Activated CD8-positive, alpha-beta memory T cell treated with anti-CD3 and anti-CD28 coated beads, Interleukin-2, amount 50 U/mL, for 1 hour (primary cell): ENCODE data around the gene ENTREP1.

Experiments used
- DNase-seq: peaks from one replicate; pipeline ENCODE4 v3.0.0-alpha.2; 2020; ENCODE audit errors: extremely low read depth

ENTREP1 gene

DNA sequence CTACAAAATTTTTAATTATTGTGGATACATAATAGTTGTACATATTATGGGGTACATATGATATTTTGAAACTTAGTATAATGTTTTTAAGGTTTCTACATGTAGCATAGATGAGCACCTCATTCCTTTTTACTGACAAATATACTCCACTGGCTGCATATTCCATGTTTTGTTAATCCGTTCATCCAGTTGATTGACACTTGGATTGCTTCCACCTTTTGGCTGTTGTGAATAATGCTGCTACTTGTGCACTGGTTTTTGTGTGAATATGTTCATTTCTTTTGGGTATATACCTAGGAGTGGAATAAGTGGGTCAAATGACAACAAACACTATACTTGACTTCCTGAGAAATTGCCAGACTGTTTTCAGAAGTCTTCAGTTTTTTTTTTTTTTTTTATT is 2.8 kb upstream of the ENTREP1 start:
- no peak for DNase-seq

DNA sequence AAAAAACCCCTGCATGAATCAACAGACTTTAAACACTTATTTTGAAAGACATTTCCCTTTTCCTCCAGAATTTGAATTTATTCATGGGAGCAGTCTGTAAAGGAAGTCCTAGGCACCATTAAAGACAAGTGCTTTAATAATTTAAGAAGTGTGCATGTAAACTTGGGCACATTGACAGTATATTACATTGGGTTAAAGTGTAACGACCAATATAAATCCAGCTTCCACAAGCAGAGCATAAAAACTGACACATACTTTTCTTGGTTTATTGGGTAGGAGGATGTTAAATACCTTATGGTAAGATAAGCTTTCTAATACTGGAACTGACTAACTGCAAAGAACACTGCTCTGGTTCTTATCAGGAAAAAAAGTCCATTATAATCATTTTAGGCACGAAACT is 1.2 kb upstream of the ENTREP1 start:
- no peak for DNase-seq

DNA sequence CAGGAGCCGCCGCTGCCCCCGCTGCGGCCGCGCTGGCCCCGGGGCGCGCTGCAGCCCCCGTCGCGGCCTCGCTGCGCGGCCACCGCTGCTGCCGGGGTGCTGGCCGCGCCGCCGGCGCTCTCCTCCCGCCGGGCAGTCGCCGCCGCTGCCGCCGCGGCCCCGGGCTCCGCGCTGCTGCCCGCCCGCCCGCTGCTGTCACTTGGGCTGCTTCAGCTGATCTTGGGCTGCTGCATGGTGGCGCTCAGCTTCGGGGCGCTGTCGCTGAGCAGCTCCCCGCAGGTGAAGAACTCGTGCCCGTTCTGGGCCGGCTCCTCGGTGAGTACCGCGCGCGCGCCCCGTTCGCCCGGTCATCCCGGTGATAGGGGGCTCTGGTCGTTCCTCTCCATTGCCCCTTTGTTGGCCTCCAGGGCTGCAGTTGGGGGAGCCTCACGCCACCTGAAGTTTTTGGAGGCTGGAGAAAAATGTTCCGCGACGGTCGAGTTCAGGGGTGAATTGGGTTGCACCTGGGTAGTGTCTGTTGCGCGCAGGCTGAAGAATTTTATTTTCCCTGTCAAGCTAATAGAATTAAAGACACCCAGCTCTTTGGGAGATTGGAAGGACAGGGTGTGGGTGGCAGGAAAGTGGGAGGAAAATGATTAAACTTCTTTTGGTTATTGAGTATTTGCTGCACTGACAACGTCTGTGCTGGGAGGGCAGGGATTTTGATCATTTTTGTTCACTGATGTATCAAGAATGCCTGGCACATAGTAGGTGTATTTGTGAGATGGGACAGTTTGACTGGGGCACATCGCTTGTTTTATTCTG is 596 bp downstream of the ENTREP1 start:
- DNase-seq = no peak

DNA sequence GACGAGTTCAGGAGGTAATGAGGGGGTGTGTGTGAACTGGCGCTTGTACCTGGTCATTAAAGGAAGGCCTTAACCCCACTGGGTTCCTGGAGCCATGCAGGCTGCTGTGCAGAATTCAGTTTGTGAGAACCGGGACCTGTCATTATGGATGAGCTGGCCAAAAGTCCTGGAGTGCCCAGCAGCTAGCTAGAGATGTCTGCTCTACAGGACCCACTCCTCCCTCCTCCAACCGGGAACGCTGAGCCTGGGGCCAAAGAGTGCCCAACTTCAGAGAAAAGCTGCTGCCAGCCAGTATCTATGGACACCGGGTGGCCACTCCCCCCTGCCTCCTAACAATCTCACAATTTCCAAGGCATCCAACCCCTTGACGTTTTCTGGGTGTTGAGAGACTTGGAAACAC is 1.2 kb downstream of the ENTREP1 start:
- no peak for DNase-seq

DNA sequence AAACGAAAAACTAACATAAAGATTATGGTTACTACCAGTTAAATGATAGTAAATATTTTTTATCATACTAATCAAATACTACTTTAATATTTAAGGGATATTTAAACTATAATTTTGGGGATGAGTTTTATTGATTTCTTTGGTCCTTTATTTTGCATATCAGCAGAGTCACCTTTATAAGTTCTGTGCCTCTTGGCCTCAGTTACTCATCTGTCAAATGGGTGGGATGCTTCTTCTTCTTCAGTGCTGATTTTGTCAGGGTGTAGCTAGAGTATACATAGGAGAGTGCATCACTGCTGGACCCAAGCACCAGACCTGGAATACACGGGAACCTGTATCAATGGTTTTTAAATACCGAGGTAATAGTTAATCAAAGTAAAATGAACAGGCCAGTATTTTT is 5.6 kb downstream of the ENTREP1 start:
- no peak for DNase-seq

DNA sequence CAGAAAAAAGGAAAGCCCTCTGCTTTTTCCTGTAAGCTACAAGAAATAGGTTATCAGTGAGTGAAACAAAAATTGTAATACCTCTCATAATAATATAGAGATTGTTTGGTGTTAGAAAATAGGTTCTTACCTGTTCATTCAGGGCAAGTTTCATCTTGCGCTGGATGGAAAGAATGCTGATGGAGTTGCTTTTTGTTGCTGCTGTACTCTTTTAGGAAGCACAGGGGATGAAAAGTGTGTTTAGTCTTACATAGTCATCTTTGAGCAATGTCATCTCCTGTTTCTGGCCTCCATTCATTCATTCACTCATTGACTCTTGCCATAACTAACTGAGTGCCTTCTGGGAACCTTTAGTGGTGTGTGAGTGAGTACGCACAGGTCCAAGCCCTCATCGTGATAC is 6.4 kb downstream of the ENTREP1 start:
- no peak for DNase-seq

DNA sequence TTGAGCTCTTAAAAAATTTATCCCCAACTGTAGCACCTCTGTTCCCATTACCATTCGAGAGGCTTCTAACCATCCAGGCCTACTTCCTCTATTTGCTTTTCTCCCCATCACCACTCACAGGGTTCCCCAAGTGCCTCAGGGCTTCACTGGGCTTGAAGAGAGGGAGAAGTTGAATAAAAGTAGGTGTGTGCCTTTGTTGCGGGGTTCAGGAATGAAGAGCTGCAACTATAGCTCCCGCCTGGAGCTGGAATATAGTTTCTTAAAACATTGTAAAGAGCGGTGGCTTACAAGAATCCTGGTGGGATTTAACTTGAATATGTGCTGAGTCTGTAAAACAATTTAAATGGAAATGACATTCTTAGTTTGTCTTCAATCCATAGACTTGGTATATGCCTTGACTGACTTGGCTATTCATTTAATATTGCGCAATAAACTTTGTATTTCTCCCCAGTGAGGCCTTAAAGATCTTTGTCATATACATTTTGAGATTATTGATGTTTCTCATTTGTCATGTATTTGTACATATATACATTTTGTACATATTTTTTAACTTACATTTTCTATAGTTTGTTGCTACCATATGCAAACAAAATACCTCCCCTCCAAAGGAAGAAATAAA is 7.2 kb downstream of the ENTREP1 start:
- no peak for DNase-seq

DNA sequence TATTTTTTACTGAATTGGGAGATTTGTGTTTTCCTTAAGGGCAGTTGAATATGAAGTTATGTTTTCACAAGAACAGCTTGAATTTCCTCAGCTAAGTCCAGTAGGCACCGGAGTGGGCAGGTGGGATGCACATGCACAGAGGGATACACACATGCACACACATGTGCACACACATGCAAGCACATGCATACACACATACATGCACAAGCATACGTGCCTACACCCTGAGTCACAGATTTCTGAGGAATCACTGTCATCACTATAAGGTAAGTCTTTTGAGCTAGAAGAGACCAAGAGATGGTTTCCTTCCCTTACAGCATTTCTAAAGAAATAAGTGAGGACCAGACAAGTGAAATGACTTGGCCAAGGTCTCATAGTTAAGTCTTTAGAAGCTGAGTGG is 8.7 kb downstream of the ENTREP1 start:
- no peak for DNase-seq

DNA sequence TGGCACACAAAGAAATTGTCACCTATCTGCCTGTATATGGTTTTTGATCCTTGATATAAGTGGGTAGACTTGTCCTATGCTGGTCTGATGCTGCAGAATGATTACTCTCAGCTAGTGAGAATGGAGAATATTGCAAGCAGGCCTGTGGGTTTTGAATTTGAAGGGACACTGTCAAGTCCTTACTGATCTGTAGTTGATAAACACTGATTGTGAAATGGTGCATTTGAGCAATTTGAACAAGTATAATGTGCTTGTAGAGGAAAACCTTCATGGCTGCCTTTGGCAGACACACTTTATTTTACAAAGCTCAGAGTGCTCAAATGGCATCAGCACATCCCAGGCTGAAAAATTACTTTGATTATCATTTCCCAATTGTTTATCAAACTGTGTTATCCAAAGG is 9.3 kb downstream of the ENTREP1 start:
- no peak for DNase-seq

DNA sequence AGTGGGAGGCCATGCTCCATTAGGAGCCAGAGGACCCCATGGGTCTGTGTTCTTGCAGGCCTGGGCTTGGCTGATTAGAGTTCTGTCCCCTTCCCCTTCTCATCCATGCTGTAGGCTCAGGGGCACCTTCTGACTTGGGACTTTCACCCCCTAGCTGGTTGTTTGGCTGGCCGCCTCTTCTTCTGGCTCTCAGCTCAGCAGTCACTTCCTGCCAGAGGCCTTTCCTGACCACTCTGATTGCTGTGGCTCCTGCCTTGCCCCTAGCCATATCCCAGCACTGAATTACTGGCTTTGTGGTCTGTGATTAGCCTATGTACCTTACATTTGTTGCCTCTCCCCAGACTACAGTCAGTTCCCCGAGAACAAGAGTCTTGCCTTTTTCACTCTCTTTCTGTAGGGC is 14.6 kb downstream of the ENTREP1 start:
- no peak for DNase-seq

DNA sequence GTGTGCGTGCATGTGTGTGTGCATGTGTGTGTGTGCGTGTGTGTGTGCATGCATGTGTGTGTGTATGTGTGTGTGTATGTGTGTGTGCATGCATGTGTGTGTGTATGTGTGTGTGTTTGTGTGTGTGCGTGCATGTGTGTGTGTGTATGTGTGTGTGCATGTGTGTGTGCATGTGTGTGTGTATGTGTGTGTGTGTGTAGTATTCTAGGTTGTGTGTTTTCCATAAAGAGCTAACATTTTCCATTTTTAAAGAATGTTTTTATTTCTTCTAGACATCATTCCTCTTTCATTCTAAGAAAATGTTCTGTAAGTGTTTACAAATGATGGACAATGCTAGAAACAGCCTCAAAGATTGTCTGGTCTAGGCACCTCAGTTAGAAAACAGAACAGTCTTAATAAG is 15.6 kb downstream of the ENTREP1 start:
- no peak for DNase-seq

DNA sequence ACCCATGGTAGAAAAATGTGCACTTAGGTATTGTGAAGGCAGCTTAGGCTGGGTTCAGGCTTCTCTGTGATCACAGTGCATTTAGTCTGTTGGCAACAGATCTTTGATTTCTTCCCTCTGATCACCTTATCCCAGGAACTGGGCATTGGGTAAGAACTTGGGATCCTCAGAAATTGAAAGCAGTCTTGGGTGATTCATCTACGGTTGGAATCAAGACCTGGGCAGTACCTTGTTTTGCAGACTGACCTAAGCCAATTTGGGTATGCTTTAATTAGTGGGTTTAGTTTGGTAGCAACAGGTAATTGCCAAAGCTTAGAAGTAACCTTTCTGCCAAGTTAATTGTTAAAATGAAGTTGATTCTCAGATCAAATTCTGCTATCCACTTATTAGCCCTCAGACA is 17.8 kb downstream of the ENTREP1 start:
- DNase-seq = no peak

DNA sequence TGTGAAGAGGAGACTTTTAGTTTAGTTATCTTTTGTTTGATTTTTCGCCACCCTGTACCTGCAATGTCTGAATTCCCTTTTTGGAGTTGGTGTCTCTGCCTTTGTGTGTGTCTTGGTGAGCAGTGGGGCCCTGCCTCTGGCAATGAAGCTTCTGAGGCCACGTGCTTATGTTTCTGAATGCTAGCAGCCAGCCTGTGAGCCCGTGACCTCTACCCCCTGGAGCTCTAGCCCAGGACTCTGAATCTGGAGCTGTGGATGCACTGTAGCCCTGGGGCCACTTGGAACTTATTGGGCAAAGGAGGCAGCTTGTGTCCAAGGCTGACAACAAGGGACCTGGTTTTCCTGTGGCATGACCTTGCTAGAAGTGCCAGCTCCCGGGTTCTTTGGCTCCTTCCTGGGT is 19.4 kb downstream of the ENTREP1 start:
- DNase-seq = no peak

DNA sequence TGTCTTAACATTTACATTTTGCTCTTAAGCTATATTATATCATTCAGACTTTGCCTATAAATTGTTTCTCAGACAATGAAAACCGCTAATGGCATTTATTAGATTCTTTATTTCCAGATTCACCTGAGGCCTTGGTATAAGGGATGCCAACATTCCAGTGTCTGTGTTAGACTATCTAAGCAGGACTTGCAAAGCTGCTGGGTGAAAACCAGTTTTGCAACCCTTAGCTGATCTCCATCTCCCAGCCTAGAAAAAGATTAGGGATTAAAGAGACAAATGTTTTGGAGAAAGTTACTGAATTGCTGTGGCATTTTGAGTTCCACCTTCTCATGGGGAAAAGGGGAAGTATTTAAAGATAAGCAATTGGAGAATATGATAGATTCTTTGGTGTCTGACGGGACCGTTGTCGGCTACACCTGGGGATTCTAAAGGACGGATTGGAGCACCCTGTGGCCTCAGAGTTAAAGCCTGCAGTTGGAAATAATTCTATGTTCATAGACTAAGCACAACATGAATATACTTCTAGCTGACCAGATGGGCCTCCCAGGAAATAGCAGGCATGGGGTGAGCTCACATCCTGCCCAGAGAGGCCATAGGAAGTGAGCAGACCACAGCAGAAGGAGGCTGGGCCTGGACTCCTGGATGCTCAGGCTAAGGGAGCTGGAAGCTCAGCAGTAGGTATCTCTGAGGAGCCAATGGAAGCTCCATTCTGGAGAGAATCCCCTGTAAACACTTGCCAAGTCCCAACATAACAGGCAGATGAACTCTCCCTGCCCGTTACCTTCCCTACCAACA is 21.8 kb downstream of the ENTREP1 start:
- DNase-seq = no peak

DNA sequence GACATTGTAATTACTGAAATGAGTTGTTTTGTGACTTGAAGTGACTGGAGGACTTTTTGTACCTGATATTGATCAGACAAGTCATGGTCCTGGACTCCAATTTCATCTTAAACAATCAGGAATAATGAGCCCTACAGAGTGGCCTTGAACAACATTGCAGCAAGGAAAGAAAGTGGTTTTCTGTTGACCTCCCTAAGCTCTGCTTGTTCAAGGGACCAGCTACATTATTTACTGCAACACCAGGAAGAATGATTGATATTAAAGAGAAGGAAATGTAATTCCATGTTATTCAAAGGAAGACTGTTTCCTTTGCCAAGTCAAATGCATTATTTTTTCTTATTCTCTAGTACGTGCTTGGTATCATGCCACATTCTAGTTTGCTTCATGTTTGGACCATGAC is 22.6 kb downstream of the ENTREP1 start:
- no peak for DNase-seq

DNA sequence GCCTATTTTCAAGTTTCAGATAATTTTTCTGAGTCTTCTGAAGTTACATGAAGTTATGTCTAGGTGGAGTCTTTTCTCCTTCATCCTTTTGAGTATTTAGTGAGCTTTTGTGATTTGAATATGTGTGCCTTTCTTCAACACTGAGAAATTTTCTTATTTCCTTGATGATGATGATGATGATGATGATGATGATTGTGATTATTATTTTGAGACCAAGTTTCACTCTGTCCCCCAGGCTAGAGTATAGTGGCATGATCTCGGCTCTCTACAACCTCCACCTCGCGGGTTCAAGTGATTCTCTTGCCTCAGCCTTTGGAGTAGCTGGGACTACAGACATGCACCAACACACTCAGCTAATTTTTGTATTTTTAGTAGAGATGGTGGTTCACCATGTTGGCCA is 26.2 kb downstream of the ENTREP1 start:
- DNase-seq = no peak

DNA sequence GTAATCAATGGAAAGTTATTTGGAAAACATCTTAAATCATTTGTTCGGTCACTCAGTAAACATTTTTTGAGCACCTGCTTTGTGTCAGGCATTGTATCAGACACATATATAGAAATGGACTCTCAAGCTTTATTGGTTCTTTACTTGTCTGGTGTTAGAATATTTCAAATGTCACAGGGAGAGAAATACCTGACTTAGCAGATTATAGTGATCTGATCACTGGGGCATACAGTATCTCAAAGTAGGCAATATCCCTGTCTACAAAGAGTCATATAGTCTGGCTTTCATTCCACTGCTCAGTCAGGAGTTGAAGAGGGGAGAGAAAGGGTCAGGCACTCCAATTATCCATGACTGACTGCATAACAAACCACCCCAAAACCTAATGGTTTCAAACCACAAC is 30.2 kb downstream of the ENTREP1 start:
- DNase-seq = no peak

DNA sequence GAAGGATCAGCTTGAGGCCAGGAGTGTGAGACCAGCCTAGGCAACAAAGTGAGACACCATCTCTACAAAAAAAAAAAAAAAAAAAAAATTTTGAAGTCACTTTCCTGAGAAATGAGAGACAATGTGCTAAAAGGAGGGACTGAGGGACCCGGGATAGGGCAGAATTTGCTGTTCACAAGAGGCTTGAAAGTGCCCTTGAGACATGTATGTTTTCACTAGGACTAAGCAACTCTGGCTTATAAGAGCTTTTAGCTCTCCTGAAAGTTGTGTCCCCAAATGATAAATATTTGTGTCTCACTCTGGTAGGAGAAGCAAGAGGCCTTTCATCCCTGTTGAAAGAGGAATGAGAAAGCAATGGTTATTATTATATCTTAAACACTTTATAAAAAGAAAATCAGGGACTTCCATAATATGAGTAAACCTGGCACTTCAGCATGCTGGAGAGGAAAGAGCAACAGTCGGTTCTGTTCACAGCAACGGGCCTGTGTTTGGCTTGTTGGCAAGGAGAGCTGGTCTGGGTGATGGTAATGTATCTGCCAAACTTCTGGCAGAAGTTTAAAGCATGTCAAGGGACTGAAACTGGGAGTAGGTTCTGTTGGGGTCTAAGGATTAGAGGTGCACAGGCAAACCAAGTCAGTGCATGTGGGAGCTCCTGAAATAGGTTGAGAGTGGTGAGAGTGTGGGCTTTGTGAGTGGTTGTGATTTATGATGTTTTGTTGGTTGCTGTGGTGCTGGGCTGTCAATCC is 32.2 kb downstream of the ENTREP1 start:
- no peak for DNase-seq

DNA sequence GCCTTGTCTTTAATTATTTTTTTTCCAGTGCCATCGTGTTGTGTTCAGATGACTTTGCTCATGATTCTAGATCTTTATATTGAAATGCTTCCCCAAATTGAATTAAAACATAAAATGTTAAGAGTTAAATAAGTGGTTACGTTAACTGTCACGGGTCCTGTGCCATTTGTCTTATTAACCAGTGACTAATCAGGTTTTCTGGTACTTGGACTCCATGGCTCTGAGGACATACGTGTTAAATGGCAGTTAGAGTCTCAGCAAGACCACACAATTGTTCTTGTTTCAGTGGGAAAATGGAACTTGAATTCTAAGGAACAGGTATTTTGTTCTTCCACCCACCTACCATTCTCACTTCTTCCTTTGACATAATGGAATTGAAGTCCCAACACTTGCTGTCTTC is 32.8 kb downstream of the ENTREP1 start:
- DNase-seq = no peak

DNA sequence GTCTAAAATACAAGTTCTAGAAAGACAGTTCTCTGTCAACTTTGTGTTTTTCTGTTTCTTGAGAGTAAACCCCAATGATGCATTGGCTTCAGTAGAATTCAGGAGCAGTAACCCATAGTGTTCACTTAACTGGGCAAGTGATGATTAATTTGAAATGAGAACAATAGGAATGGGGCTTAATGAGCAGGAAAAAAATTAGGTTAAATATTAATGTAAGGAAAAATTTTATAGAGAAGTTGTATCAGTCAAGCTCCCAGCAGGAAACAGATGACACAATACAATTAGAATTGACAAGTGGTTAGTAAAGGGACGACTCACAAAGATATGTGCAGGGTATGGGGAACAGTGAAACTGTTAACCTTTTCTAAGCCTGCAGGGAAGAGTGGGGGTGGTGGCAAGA is 38.2 kb downstream of the ENTREP1 start:
- no peak for DNase-seq

DNA sequence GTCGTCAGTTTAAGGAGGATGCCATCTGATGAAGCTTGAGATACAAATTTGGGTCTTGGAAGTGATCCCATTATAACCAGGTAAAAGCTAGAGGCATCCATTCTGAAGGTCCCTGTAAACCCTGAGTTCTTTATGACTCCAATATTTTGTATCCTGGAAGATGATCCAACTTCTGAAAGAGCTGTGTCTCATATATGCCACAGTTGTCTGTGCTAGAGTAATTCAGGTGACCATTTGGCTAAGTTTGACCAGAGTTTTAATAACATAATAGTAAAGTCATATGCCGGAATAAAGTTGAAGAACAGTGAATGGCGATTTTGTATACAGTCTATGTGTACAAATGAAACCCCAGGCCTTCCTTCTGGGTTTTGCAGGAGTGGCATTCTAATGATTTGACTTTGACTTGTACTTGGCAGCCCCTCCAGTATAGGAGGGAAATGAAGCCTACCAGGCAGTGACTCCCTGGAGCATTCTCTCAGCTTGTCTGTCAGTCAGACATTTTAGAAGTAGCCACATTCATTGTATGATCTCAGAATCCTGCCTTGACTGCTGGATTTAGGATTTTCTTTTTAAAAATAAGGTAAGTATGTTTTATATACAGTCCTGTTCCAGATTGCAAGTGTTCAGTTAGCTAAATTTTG is 39.6 kb downstream of the ENTREP1 start:
- DNase-seq = no peak

DNA sequence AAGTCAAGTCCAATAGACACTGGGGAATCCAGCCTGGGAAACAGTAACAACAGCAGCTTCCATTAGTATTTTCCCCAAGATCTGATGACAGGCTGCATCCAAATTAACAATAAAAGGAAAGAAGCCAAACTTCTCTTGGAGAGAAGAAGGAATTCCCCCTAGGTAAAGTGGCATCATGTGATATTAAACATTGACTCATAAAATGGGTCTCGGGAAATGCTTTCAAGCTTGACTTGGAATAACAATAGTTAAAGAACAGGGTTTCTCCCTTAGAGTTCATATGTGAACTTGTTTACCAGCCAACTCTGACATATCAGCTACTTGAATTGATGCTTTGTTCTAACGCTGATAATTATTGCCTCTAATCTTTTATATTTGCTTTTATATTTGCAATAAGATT is 45.4 kb downstream of the ENTREP1 start:
- DNase-seq = no peak
